ENCODE measurements around the gene NOTUM.
"Not testable (repeated sequence)": the region's sequence is repeated elsewhere in the genome, so short reads cannot be mapped to it uniquely, and the experiment has no call there.

DNA sequence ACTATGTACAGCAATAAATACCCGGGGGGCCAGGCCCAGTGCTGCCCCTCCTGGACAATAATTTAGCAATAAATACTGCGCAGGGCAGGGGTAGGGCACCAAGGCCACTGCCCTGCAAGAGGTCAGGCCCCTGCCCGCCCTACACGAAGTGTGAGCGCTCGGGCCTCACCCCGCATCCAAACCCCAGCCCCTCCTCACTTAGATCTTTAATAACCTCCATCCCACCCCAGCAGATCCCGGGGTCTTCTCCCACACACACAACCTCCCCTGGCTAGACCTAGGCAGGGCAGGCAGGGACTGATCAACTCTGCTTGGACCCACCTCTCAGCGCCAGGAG lies 42.7 kb downstream of the NOTUM start:
- TF ChIP-seq CTCF, POLR2A (IDR thresholded peaks at IDR 0.05): not testable (repeated sequence)
